Ureter (tissue), 1 donor: ENCODE measurements around the gene HKDC1. TPM values are rescaled to one million over a fixed set of nuclear protein-coding genes. Genes with fewer than 3 reads are reported as not detected.
A peak's percentile ranks its signal among the peaks of the same experiment; 100 is the strongest.
"Not testable (repeated sequence)": the region's sequence is repeated elsewhere in the genome, so short reads cannot be mapped to it uniquely, and the experiment has no call there.

ENCODE experiments used
- DNase-seq: peaks from one replicate; pipeline ENCODE4 v3.0.0-alpha.2; 2020; ENCODE audit warnings: low spot score
- total RNA-seq: library from RNA; stranded (reverse); gene quantifications from one replicate; pipeline ENCODE4 v1.2.4, GENCODE V29; 2023
- donor health status: DM: yes; HTN: yes; CAD: no.

Gene HKDC1, protein sequence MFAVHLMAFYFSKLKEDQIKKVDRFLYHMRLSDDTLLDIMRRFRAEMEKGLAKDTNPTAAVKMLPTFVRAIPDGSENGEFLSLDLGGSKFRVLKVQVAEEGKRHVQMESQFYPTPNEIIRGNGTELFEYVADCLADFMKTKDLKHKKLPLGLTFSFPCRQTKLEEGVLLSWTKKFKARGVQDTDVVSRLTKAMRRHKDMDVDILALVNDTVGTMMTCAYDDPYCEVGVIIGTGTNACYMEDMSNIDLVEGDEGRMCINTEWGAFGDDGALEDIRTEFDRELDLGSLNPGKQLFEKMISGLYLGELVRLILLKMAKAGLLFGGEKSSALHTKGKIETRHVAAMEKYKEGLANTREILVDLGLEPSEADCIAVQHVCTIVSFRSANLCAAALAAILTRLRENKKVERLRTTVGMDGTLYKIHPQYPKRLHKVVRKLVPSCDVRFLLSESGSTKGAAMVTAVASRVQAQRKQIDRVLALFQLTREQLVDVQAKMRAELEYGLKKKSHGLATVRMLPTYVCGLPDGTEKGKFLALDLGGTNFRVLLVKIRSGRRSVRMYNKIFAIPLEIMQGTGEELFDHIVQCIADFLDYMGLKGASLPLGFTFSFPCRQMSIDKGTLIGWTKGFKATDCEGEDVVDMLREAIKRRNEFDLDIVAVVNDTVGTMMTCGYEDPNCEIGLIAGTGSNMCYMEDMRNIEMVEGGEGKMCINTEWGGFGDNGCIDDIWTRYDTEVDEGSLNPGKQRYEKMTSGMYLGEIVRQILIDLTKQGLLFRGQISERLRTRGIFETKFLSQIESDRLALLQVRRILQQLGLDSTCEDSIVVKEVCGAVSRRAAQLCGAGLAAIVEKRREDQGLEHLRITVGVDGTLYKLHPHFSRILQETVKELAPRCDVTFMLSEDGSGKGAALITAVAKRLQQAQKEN
- total RNA-seq: 0.10 TPM

DNA sequence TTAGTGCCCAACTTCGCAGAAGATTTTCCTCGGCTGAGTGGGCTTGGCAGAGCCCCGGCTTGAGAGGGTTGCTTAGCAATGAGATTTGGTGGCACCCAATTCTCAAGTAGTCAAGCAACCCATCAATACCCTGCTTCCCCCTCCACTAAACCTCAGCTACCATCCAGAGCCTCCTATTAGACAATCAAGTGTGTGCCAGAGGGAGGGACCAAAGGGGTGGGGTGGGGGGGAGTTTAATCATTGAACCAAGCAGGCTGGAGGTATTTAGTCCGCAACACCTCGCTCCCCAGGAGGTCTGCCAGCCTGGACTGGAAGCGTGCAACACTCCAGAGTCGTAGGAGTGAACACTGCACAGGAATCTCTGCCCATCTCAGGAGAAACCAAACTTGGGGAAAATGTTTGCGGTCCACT, at the start of gene HKDC1:
Gene HKDC1, plus strand, starts transcription at position 292 of the 411 bp plus-strand sequence. Its CDS starts 104 bp downstream, at position 396.
- no peak for DNase-seq

GRCh38 chr10:69172241-69172982, 47.7 kb upstream of the HKDC1 start:
- no peak for DNase-seq

- not testable (repeated sequence) for DNase-seq
These were observed 44.8 kb upstream of the HKDC1 start for GRCh38 chr10:69175326-69175725.

GRCh38 chr10:69176823-69177222, 43.3 kb upstream of the HKDC1 start:
- no peak for DNase-seq

DNA sequence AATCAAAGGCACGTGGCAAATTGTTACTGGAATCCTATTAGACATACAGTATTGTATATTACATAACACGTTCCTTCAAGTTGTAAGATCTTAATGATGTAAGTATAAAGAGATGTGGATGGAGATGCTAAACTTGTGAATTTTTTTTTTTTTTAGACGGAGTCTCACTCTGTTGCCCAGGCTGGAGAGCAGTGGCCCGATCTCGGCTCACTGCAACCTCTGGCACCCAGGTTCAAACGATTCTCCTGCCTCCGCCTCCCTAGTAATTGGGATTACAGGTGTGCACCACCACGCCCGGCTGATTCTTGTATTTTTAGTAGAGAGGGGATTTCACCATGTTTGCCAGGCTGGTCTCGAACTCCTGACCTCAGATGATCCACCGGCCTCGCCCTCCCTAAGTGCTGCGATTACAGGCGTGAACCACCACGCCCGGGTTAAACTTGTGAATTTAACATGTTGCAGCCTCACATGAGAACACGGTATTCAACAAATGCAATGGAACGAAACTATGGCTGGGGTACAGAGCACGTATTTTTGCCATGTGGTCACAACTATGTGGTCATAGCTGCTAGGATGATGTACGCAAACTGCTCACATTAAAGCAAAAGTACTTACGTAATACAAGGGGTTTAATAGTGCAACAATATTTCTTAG, 40.9 kb upstream of the HKDC1 start:
- no peak for DNase-seq

DNA sequence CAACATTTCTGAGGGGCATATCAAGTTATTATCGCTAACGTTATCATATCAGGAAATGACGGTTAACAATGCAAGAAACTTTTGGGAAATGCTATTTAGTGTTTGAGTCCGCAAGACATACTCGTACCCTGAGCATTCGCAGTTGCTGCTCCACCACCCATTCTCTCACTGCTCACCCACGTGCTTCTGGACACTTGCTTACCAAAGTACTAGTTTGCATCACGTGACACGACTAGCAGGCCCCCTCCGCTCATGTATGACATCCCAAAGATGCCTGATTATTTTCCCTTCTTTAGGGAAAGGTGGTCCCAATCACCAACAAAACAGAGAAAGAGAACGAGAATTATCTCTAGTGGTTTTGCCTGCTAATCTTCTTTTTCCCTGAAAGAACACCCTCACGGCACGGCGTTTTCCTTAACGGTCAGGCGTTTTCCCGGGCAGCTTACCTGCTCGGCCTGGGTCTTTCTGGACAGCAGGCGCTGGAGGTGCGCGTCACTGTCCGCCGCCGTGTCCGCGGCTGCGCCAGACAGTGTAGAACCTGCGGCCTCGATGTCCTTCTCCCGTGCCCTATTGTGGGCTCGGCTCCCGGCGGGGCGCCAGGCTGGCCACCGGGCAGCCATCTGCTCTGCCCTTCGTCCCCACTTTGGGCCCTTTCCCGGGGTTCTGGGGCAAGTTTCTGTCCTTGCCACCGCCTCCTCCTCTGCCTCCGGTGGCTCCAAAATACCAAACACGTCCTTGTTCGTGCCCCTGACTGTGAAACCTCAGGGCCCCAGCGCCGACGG, 40.2 kb upstream of the HKDC1 start, which contains the start of gene SUPV3L1:
Gene SUPV3L1, plus strand, starts transcription at position 492 of the 782 bp plus-strand sequence. Its CDS starts 58 bp downstream, at position 550.
- peak; percentile 89 for DNase-seq

DNA sequence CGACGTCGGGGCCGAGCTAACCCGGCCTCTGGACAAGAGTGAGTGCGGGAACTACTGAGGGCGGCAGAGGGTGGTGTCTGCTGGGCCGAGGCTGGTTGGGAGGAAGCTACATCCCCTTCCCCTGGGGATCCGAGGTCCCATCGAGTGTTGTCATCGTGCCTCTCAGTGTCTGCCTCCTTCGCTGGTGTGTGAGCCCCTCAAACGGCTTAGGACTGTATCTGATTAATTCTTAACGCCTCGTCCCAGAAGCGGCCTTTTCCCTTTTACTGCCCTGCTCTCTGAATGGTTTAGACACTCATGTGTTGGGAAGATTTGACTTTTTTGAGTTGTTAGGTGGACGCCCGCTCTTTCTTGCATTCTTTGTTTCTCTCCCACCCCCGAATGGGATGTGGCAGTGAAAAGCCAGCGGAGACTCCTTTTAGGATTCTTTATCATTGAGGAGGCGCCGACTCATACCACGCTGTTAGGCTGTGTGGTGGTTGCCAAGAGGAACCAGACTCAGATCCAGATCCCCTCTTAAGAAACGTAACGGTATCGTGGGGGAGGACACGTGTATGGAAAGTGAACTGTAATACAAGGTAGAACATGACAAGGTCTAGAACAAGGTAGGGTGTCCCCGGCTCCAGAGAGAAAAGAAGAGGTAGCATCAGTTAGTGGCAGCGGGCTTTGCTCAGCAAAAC, 39.5 kb upstream of the HKDC1 start:
- DNase-seq: no peak

DNA sequence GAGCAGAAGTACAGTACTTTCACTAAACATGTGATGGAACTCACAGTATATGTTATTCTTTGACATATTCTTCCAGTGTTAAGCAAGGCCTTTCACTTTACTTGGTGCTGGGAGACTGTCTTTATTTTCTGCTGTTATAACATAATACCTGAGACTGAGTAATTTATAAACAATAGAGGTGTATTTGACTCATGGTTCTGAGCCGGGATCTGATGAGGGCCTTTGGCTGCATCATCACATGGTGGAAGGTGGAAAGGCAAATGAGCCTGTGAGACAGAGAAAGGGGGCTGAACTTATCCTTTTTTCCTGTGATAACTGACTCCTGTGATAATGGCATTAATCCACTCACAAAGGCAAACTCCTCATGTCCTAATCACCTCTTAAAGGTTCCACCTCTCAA, 38.7 kb upstream of the HKDC1 start:
- DNase-seq: no peak

GRCh38 chr10:69182005-69182404, 38.1 kb upstream of the HKDC1 start:
- DNase-seq: no peak

- no peak for DNase-seq
These were observed 33.6 kb upstream of the HKDC1 start for GRCh38 chr10:69186524-69186923.

- no peak for DNase-seq
These were observed 19.1 kb upstream of the HKDC1 start for GRCh38 chr10:69201045-69201444.

DNA sequence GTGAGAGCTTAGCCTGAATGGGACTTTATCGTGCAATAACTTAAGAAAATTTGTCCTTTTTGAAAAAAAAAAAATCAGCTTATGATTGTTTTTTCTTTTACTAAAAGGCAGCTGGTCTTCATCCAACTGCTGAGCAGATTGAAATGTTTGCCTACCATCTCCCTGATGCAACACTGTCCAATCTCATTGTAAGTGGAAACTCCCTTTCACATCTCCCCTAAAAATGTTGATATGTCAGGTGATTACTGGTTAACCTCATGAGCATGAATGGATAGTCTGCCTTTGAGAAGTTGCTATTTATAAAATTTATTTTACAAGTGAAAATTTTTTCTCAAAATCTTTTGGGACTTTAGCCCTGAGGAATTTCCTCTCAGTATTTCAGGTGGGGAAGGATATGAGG, 17.8 kb upstream of the HKDC1 start:
- DNase-seq: no peak

- no peak for DNase-seq
These were observed 11.4 kb upstream of the HKDC1 start for GRCh38 chr10:69208761-69209160.

DNA sequence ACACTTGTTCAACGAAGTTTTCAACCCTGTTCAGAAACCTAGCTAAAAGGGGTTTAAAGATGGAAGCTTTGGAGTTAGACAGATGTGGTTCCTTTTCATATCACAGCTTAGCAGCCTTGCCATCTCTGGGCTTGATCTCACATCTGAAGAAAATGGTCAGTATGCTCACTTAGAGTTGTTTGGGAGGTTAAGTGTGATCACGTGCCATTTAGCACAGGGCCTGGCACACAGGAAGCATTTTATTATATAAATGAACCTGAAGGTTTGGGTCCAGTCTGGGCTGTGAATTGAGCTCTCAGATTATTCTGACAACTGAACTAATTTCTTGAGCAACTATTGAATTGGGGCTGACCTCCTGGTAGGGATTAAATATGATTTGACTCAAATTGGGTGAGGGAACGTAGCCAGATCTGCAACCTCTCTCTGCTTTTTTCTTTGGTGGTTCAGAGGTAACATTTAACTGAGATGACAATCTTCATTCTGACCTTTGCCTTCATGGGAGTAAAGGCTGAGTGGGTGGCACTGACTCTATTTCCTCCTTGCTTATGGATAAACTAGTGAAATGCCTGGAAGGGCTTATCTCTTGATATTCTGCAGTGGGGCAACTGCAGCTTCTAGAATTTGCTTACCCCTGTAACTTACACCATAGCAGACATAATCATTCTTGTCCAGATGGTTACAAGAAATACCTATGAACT, 10.2 kb upstream of the HKDC1 start:
- DNase-seq: no peak

GRCh38 chr10:69211104-69211503, 9.0 kb upstream of the HKDC1 start:
- DNase-seq: no peak

DNA sequence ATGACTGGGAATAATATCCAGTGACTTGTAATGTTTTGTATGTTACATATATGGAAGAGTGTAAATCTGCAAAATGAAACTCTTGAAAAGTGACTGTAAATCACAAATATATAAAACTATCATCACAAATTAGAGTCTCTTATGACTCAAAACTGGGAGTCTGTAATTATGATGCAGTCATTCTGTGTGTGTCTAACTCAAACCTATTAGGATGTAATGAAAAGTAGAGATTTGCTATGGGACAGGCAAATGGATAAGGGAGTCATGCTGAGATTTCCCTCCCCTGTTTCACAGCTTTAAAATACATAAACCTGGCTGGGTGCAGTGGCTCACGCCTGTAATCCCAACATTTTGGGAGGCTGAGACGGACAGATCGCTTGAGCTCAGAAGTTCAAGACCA, 8.6 kb upstream of the HKDC1 start:
- no peak for DNase-seq

DNA sequence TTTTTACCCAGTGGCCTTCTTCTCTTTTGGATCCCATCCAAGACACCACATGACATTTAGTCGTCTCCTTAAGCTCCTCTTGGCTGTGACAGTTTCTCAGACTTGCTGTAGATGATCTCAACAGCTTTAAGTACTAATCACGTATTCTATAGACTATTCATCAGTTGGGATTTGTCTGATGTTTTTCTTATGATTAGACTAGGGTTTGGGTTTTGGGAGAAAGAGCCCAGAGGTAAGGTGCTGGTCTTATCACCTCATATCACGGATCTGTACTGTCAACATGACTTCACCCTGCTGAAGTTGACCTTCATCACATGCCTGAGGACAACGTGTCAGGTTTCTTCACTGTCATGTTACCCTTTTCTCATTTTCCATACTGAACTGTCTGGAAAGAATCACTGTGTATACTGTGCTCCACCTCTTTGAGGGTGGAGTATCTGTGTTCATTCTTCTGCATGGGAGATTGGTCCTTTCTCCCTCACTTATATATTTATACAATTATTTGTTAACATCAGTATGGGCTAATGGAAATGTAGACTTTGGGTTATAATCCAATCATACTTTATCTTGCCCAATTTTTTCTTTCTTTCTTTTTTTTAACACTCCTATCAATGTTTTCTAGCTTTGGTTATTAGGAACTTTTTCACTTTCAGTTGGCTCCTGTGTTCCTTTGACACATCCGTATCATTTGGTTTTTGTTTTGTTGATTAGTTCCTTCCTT, 6.4 kb upstream of the HKDC1 start:
- DNase-seq: no peak

DNA sequence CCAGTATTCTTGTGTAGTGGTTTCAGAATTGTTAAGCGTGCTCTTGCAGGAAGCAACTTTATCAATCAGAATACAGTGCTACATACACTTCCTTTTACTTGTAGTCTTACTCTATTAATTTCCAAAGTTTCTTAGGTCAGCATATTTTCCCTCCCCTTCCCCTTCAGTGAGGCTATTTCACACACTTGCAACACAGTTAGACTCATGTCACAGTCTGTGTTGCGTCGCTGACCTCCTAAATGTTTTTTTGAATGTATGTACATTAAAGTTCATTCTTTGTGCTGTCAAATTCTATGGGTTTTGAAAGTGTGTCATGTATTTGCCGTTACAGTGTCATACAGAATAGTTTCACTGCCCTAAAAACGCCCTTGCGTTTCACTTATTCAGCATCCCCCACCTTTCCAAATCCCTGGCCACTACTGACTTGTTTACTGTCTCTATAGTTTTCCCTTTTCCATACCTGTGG, 5.4 kb upstream of the HKDC1 start:
- DNase-seq: no peak
